Measurements from ENCODE around the gene BMERB1.

DNA sequence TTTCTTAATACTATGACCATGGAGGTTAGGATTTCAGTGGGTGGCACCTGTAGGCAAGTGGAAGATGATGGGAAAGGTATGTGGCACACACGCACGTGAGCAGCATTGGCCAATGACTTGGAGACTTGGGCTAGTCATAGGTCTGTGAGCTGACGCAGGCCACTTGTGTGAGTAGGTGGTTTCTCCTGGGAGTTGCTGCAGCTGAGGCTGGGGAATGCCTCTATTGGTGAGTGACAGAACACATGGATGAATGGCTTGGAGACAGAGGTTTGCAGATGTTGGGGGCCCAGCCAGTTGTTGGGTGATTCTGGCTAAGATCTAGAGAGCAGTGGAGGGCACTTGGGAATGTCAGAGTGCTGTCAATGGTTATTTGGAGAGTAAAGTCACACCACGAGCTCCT is 144.4 kb downstream of the BMERB1 start:
- TF ChIP-seq, protein P1, sequence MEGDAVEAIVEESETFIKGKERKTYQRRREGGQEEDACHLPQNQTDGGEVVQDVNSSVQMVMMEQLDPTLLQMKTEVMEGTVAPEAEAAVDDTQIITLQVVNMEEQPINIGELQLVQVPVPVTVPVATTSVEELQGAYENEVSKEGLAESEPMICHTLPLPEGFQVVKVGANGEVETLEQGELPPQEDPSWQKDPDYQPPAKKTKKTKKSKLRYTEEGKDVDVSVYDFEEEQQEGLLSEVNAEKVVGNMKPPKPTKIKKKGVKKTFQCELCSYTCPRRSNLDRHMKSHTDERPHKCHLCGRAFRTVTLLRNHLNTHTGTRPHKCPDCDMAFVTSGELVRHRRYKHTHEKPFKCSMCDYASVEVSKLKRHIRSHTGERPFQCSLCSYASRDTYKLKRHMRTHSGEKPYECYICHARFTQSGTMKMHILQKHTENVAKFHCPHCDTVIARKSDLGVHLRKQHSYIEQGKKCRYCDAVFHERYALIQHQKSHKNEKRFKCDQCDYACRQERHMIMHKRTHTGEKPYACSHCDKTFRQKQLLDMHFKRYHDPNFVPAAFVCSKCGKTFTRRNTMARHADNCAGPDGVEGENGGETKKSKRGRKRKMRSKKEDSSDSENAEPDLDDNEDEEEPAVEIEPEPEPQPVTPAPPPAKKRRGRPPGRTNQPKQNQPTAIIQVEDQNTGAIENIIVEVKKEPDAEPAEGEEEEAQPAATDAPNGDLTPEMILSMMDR (IDR thresholded peaks at IDR 0.05; ENCODE audit: low read depth, low read length, missing input control) = no peak
- no peak for TF ChIP-seq GABPA (IDR thresholded peaks at IDR 0.05 in 1 of 2, conservative IDR thresholded peaks at IDR 0.05 in 1 of 2)
- TF ChIP-seq YY1 (IDR thresholded peaks at IDR 0.05) = no peak
- TF ChIP-seq NR2F2 (IDR thresholded peaks at IDR 0.05) = no peak
- TF ChIP-seq, protein P2, sequence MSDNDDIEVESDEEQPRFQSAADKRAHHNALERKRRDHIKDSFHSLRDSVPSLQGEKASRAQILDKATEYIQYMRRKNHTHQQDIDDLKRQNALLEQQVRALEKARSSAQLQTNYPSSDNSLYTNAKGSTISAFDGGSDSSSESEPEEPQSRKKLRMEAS (IDR thresholded peaks at IDR 0.05) = no peak
- TF ChIP-seq, protein P3, sequence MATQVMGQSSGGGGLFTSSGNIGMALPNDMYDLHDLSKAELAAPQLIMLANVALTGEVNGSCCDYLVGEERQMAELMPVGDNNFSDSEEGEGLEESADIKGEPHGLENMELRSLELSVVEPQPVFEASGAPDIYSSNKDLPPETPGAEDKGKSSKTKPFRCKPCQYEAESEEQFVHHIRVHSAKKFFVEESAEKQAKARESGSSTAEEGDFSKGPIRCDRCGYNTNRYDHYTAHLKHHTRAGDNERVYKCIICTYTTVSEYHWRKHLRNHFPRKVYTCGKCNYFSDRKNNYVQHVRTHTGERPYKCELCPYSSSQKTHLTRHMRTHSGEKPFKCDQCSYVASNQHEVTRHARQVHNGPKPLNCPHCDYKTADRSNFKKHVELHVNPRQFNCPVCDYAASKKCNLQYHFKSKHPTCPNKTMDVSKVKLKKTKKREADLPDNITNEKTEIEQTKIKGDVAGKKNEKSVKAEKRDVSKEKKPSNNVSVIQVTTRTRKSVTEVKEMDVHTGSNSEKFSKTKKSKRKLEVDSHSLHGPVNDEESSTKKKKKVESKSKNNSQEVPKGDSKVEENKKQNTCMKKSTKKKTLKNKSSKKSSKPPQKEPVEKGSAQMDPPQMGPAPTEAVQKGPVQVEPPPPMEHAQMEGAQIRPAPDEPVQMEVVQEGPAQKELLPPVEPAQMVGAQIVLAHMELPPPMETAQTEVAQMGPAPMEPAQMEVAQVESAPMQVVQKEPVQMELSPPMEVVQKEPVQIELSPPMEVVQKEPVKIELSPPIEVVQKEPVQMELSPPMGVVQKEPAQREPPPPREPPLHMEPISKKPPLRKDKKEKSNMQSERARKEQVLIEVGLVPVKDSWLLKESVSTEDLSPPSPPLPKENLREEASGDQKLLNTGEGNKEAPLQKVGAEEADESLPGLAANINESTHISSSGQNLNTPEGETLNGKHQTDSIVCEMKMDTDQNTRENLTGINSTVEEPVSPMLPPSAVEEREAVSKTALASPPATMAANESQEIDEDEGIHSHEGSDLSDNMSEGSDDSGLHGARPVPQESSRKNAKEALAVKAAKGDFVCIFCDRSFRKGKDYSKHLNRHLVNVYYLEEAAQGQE (IDR thresholded peaks at IDR 0.05) = no peak
